Measurements from ENCODE around the gene DAW1.
"Not testable (repeated sequence)": the region's sequence is repeated elsewhere in the genome, so short reads cannot be mapped to it uniquely, and the experiment has no call there.

Gene DAW1

GRCh38 chr2:227908266-227909054, 37.0 kb downstream of the DAW1 start:
- DNase-seq (ENCODE audit: low read depth in 2 of 3, low spot score in 2 of 3), result no peak

GRCh38 chr2:227914362-227914761, 42.9 kb downstream of the DAW1 start:
- DNase-seq (ENCODE audit: low read depth in 2 of 3, low spot score in 2 of 3), result no peak

GRCh38 chr2:227921648-227922047, 50.2 kb downstream of the DAW1 start:
- DNase-seq (ENCODE audit: low read depth in 2 of 3, low spot score in 2 of 3), result no peak

- no peak for DNase-seq (ENCODE audit: low read depth in 2 of 3, low spot score in 2 of 3)
Measured at GRCh38 chr2:227932001-227932400, 60.6 kb downstream of the DAW1 start.

- no peak for DNase-seq (ENCODE audit: low read depth in 2 of 3, low spot score in 2 of 3)
Measured at GRCh38 chr2:227932403-227932802, 61.0 kb downstream of the DAW1 start.

GRCh38 chr2:227933884-227934283, 62.5 kb downstream of the DAW1 start:
- DNase-seq (ENCODE audit: low read depth in 2 of 3, low spot score in 2 of 3), result no peak

- not testable (repeated sequence) for DNase-seq (ENCODE audit: low read depth in 2 of 3, low spot score in 2 of 3)
Measured at GRCh38 chr2:227936249-227936648, 64.8 kb downstream of the DAW1 start.

- no peak for DNase-seq (ENCODE audit: low read depth in 2 of 3, low spot score in 2 of 3)
Measured at GRCh38 chr2:227939271-227940027, 68.0 kb downstream of the DAW1 start.

GRCh38 chr2:227942021-227942420, 70.6 kb downstream of the DAW1 start:
- no peak for DNase-seq (ENCODE audit: low read depth in 2 of 3, low spot score in 2 of 3)

- DNase-seq (ENCODE audit: low read depth in 2 of 3, low spot score in 2 of 3), result no peak
Measured at GRCh38 chr2:227942965-227943364, 71.5 kb downstream of the DAW1 start.

- DNase-seq (ENCODE audit: low read depth in 2 of 3, low spot score in 2 of 3), result no peak
Measured at GRCh38 chr2:227960317-227960716, 88.9 kb downstream of the DAW1 start.

GRCh38 chr2:227971619-227972230, 100.3 kb downstream of the DAW1 start:
- no peak for DNase-seq (ENCODE audit: low read depth in 2 of 3, low spot score in 2 of 3)

- no peak for DNase-seq (ENCODE audit: low read depth in 2 of 3, low spot score in 2 of 3)
Measured at GRCh38 chr2:227973241-227973640, 101.8 kb downstream of the DAW1 start.
